ENCODE results near the gene IRF2.

IRF2 gene

GRCh38 chr4:184444215-184444952 is 30.0 kb downstream of the IRF2 start:
- TF ChIP-seq, protein P1, sequence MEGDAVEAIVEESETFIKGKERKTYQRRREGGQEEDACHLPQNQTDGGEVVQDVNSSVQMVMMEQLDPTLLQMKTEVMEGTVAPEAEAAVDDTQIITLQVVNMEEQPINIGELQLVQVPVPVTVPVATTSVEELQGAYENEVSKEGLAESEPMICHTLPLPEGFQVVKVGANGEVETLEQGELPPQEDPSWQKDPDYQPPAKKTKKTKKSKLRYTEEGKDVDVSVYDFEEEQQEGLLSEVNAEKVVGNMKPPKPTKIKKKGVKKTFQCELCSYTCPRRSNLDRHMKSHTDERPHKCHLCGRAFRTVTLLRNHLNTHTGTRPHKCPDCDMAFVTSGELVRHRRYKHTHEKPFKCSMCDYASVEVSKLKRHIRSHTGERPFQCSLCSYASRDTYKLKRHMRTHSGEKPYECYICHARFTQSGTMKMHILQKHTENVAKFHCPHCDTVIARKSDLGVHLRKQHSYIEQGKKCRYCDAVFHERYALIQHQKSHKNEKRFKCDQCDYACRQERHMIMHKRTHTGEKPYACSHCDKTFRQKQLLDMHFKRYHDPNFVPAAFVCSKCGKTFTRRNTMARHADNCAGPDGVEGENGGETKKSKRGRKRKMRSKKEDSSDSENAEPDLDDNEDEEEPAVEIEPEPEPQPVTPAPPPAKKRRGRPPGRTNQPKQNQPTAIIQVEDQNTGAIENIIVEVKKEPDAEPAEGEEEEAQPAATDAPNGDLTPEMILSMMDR (IDR thresholded peaks at IDR 0.05; ENCODE audit: low read depth, low read length), result no peak
- no peak overlapping the region for H3K4me3 ChIP-seq (ENCODE audit: low read depth, low read length)

DNA sequence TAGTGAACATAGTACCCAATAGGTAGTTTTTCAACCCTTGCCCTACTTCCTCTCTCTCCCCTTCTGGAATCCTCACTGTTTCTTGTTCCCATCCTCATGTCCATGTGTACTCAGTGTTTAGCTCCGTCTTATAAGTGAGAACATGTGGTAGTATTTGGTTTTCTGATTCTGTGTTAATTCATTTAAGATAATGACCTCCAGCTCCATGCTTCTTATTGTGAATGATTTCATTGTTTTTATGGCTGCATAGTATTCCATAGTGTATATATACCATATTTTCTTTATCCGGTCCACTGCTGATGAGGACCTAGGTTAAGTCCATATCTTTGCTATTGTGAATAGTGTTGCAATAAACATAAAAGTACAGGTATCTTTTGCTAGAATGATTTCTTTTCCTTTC is 31.0 kb downstream of the IRF2 start:
- TF ChIP-seq, protein P1 (IDR thresholded peaks at IDR 0.05; ENCODE audit: low read depth, low read length), result no peak

DNA sequence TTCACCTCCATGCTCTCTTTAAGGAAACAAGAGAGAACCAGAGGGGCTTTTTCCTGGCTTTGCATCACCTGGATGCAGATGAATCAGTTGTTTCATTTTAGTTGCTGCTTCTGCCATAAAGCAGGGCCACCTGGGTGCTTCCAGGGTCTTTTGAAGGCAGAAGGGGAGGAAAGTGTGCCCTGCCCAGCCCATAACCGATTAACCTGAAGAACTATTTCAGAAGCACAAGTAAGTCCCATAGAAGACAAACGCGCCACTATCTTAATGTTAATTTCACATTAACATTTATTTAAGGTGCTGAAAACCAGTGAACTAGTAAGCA is 32.1 kb downstream of the IRF2 start:
- TF ChIP-seq, protein P1 (IDR thresholded peaks at IDR 0.05; ENCODE audit: low read depth, low read length), result no peak
- H3K4me3 ChIP-seq (ENCODE audit: low read depth, low read length), result no peak overlapping the region

More for the DNA sequence above, 31.0 kb downstream of the IRF2 start:
- H3K4me3 ChIP-seq (ENCODE audit: low read depth, low read length), result no peak overlapping the region

GRCh38 chr4:184441461-184442313 is 32.7 kb downstream of the IRF2 start:
- no peak overlapping the region for H3K4me3 ChIP-seq (ENCODE audit: low read depth, low read length)
- TF ChIP-seq, protein P1 (IDR thresholded peaks at IDR 0.05; ENCODE audit: low read depth, low read length), result no peak

DNA sequence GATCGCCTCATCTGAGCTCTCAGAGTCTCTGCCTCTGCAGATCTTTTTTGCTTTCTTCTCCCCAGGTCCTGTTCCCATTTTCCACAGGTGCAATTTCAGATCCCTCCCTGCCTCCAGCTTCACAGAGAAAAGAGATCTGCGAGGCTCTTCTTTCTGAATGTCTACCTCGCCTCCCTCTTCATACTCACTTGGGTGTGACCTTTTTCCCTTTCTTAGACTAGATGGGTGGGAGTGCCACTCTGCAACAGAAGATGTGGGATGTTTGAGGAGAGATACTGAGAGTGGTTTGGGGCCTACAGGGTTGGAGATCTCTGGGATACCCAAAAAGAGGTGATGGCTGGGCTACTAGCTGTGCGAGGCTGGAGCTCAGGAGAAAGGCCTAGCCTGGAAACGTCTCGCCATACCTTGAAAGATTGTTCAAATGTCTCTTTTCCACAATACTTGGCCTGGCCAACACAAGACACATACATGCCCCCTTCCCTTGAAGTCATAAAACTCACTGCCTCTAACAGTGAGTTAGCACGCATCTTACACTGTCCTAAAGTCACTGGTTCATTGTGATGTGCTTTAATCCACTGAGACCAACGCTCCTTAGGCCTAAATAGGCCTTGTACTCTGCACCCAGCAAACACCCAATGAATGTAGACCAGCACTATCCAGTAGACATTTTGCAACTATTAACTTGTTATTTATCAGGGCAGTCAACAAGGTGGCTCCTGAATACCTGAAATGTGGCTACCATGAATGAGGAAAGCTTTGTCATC is 33.6 kb downstream of the IRF2 start:
- H3K4me3 ChIP-seq (ENCODE audit: low read depth, low read length), result no peak overlapping the region
- TF ChIP-seq, protein P1 (IDR thresholded peaks at IDR 0.05; ENCODE audit: low read depth, low read length), result no peak

- TF ChIP-seq, protein P1 (IDR thresholded peaks at IDR 0.05; ENCODE audit: low read depth, low read length), result no peak
- no peak overlapping the region for H3K4me3 ChIP-seq (ENCODE audit: low read depth, low read length)
These were observed 34.3 kb downstream of the IRF2 start for GRCh38 chr4:184439856-184440594.

Data from WI38 (cell line).